Measurements from ENCODE around the gene GRIN2C. TPM values are rescaled to one million over a fixed set of nuclear protein-coding genes. Genes with fewer than 3 reads are reported as not detected.

Gene GRIN2C
- total RNA-seq, 4 donors from 2014 or later = 0.17 to 2.5 (median 0.50) TPM

DNA sequence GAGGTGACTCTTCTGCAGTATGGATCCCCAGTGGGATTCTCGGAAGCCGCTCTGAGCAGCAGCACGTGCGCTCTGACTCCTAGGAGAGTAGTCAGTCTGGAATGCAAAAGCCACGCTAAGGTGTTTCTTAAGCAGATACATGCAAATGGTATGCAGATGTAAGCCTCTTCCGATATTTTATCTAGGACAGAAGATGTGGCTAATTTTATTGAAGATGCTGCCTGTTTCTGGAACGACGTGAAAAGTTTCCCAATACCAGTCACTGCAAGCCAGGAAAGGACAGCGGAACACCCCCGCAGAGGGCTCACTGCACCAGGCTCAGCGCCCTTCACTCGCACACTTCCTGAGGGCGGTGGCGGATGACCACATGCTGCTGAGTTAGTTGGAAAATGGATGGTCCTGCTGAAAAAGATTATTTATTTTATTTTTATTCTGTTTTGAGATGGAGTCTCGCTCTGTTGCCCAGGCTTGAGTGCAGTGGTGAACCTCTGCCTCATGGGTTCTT is 23.6 kb upstream of the GRIN2C start:
- TF ChIP-seq EP300 (IDR thresholded peaks at IDR 0.05) (no peak), CTCF (IDR thresholded peaks at IDR 0.05) (no peak), POLR2AphosphoS5 (IDR thresholded peaks at IDR 0.05) (no peak), POLR2A (IDR thresholded peaks at IDR 0.05; ENCODE audit: low read depth) (no peak)
- Histone ChIP-seq H3K4me3 (no peak overlapping the region), H3K27ac (replicated peaks in 1 of 4) (no peak overlapping the region), H3K4me1 (peaks cover 0 to 2% (median under 1%) of the 10 kb centered on the region in 4 donors), H3K36me3 (no peaks in the 10 kb centered on the region), H3K9me3 (no peaks in the 10 kb centered on the region), H3K27me3 (peaks cover 0 to 78% (median 0%) of the 10 kb centered on the region in 4 donors)
- intact Hi-C loops (cut with DNase I) = no loop called here
- no peak for DNase-seq (ENCODE audit: extremely low spot score)
- 67% methylated on average over 15 of the region's 15 CpGs for WGBS

DNA sequence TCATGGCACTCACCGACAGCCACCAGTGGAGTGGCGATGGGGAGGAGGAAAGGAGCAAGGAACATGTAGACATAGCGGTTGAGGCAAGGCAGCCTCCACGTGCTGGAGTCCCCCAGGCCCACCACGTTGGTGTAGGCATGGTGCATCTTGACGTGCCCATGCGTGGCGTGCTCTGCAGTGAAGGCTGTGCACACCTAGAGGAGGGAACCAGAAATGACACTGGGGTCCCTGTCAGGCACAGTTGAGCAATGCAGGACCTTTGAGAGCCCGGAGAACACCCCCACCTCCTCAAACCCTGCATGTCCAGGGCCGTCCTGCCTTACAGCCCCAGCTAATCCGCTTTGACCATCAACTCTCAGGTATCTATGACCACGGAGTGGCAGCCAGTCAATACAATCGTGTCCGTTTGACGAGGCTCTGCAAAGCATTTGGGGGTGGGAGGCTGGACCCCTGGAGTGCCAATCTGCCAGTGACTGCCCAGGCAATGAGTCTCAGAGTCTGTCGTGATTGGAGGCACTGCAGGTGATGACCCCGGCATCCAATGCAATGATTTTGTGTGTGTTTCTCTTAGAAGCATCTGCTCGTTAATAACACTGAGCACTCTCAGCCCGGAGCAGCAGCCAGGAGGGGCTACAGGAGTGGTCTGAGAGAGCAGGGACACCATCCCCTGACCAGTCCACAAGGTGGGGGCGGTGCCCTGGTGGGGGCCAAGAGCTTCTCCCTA is 23.0 kb upstream of the GRIN2C start:
- H3K27me3 ChIP-seq = peaks cover 0 to 78% (median 0%) of the 10 kb centered on the region in 4 donors
- WGBS = 76% methylated on average over 11 of the region's 20 CpGs
- peaks cover 3 to 8% (median 6%) of the 10 kb centered on the region in 4 donors for H3K4me1 ChIP-seq
- intact Hi-C loops (cut with DNase I) = no loop called here
- H3K36me3 ChIP-seq = no peaks in the 10 kb centered on the region
- no peak for DNase-seq (ENCODE audit: extremely low spot score)
- no peak overlapping the region for H3K27ac ChIP-seq (replicated peaks in 1 of 4)
- TF ChIP-seq EP300 (IDR thresholded peaks at IDR 0.05) = no peak
- no peak for TF ChIP-seq POLR2A (IDR thresholded peaks at IDR 0.05; ENCODE audit: low read depth)
- no peak for TF ChIP-seq CTCF (IDR thresholded peaks at IDR 0.05)
- no peak for TF ChIP-seq POLR2AphosphoS5 (IDR thresholded peaks at IDR 0.05)
- no peaks in the 10 kb centered on the region for H3K9me3 ChIP-seq
- H3K4me3 ChIP-seq = no peak overlapping the region

DNA sequence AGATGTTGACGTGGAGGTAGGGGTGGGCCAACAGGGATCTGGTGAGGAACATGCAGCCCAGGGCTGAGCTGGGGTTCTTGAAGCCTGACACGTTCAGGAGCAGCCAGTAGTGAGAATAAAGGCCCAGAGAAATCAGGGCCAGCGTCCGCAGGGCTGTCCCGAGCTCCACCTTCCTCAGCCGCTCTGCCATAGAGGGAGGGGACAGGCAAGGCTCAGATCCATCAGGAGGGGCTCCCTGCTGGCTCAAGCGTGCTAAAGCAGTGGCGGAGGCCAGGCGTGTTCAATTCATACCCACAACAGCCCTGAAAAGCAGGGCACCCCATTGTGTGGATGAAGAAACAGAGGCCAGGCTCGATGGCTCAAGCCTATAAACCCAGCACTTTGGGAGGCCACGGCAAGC is 21.4 kb upstream of the GRIN2C start:
- peaks cover 3 to 12% (median 6%) of the 10 kb centered on the region in 4 donors for H3K4me1 ChIP-seq
- no peak for DNase-seq (ENCODE audit: extremely low spot score)
- WGBS = 80% methylated on average over 9 of the region's 11 CpGs
- H3K27me3 ChIP-seq = peaks cover 0 to 69% (median 0%) of the 10 kb centered on the region in 4 donors
- intact Hi-C loops (cut with DNase I) = no loop called here
- no peak overlapping the region for H3K27ac ChIP-seq (replicated peaks in 1 of 4)
- H3K36me3 ChIP-seq = no peaks in the 10 kb centered on the region
- H3K4me3 ChIP-seq = no peak overlapping the region
- no peak for TF ChIP-seq EP300 (IDR thresholded peaks at IDR 0.05)
- no peak for TF ChIP-seq POLR2AphosphoS5 (IDR thresholded peaks at IDR 0.05)
- no peak for TF ChIP-seq CTCF (IDR thresholded peaks at IDR 0.05)
- no peak for TF ChIP-seq POLR2A (IDR thresholded peaks at IDR 0.05; ENCODE audit: low read depth)
- H3K9me3 ChIP-seq = no peaks in the 10 kb centered on the region

GRCh38 chr17:74879308-74879707 is 19.6 kb upstream of the GRIN2C start:
- peaks cover 0 to 58% (median 0%) of the 10 kb centered on the region in 4 donors for H3K27me3 ChIP-seq
- intact Hi-C loops (cut with DNase I) = loop anchor here (10.0 kb wide), 1 partner anchor 425 kb away; no protein-coding TSS in a partner anchor
- no peaks in the 10 kb centered on the region for H3K9me3 ChIP-seq
- no peak overlapping the region for H3K27ac ChIP-seq (replicated peaks in 1 of 4)
- no peak for DNase-seq (ENCODE audit: extremely low spot score)
- no peaks in the 10 kb centered on the region for H3K36me3 ChIP-seq
- H3K4me1 ChIP-seq = peaks cover 3 to 12% (median 6%) of the 10 kb centered on the region in 4 donors
- no peak for TF ChIP-seq EP300 (IDR thresholded peaks at IDR 0.05)
- no peak for TF ChIP-seq CTCF (IDR thresholded peaks at IDR 0.05)
- TF ChIP-seq POLR2A (IDR thresholded peaks at IDR 0.05; ENCODE audit: low read depth) = no peak
- no peak for TF ChIP-seq POLR2AphosphoS5 (IDR thresholded peaks at IDR 0.05)
- 94% methylated on average over 10 of the region's 16 CpGs for WGBS
- no peak overlapping the region for H3K4me3 ChIP-seq

Measured in esophagus muscularis mucosa (tissue), 4 donors.